GM21423 (cell line): ENCODE results near the gene EMP1.
"Not testable (repeated sequence)": the region's sequence is repeated elsewhere in the genome, so short reads cannot be mapped to it uniquely, and the experiment has no call there.

Source experiments
- ATAC-seq: cut with Tn5 transposase; IDR thresholded peaks from one replicate; pipeline ENCODE4 v1.9.1; 2021; ENCODE audit warnings: mild to moderate bottlenecking, moderate library complexity; ENCODE audit not compliant: unreplicated experiment

Gene EMP1

DNA sequence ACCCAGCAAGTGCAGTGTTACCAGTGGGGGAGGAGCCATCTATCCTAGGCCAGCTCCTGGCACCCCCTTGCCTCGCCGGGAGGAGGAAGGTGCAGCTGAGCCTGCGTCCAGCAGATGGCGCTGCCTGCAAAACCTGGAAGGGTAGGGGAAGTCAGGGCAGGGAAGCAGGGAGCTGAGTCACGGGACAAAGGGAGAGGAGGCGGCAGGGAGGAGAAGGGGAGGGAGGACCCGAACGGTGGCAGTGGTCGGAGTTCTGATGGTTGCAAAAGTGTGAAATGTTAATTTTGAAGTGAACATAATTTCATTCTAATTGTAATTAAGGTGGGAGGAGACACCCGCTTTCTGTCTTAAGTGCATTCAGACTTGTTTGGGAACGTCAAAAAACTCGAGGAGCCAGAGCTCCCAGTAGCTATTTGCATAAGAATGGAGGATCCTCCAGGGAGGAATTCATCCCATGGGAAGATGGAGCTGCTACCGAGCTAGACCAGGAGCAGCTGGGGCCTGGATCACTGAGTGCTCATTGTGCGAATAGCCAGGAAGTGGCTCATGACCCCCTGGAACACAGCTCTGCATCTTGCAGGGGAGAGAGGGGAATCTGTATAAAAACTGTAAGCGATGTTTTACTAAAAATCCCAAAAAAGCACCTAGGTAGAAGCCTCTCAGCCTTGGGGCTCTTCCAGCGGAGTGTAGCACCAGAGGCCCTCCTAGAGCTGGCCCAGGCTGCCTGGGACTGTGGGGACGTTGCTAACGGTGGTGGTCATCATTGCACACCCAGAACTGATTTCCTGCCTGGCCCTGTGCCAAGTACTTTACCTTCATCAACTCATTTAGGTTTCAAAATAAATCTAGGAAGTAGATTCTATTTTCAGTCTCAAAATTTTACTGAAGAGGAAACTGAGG is 59.5 kb downstream of the EMP1 start:
- ATAC-seq: peak; percentile 96

DNA sequence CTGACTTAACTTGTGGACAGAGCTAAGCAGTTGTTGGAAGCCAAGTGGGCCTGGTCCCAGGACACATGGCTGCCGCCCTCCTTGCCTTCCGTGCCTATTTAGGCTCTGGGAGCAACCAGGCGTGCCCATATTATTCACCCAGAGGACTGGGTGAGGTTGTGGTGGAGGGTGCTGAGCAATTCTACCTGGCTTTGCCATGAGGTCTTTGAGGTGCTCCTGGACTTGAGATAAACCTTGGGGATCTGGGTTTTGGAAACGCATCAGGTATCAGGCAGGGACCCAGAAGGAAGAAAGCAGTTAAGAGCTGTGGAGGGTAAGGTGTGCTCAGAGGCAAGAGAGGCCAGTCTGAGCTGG is 60.1 kb downstream of the EMP1 start:
- ATAC-seq: no peak

DNA sequence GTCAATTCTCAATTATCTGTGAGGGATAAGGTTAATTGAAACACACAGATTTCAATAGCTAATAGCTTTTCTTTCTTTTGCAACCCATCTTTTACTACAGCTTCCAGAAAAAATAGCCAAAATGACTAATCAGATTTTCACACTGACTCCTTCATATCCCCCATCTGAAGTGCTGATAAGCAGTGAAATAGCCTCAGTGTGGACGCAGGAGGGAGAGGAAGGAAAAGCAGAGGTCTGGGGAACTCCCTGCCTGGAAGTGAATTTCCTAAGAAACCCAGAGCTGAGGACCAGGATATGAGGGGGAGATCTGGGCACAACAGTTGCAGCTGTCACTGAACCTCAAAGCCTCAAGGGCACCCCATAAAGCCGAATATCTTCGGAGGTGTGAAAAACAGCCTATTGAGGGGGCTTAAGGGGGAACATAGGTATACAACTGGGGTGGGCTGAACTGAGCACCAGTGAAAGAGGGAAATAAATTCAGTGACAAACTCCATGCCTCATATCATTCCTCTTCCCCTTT is 60.9 kb downstream of the EMP1 start:
- no peak for ATAC-seq

DNA sequence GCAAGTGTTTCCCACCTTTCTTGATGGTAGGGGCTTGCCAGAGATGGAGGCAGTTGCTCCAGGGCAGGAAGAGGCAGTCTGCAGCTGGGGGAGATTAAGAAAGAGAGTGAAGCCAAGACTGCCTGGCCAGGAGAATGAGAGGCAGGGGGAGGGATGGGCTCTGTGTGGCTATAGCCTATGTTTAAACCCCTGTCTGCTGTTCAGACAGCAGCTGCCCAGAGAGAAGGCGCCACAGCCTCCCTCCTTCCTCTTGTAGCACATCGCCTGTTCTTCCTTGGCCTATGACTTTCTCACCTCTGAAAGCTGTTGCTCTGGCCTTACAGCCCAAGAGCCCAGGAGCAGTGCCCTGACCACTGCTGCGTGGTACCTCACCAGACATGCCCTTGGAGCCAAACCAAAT is 61.7 kb downstream of the EMP1 start:
- ATAC-seq: no peak

DNA sequence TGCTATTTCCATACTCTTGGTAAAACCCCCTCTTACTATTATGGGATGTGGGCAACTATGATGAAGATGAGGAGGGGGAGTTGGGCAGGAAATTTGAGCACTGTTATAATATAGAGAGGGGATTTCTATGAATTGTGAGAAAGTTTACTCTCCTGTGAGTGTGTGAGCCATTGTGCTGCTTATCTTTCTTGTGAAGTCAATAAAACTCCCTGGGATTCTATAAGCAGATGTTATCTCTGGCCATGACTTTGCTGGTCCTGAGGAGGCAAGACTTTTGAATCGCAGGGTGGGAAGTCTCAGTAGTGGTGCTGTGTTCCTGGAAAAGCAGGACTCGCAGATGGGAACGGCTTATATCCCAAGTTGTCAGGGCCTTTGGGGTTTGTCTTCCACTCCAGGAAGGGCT is 62.2 kb downstream of the EMP1 start:
- no peak for ATAC-seq

DNA sequence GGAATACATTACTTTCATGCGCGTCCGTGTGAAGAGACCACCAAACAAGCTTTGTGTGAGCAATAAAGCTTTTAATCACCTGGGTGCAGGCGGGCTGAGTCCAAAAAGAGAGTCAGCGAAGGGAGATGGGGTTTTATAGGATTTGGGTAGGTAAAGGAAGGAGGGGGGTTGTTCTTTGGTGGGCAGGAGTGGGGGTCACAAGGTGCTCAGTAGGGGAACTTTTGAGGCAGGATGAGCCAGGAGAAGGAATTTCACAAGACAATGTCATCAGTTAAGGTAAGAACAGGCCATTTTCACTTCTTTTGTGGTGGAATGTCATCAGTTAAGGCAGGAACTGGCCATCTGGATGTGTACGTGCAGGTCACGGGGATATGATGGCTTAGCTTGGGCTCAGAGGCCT is 63.1 kb downstream of the EMP1 start:
- not testable (repeated sequence) for ATAC-seq

DNA sequence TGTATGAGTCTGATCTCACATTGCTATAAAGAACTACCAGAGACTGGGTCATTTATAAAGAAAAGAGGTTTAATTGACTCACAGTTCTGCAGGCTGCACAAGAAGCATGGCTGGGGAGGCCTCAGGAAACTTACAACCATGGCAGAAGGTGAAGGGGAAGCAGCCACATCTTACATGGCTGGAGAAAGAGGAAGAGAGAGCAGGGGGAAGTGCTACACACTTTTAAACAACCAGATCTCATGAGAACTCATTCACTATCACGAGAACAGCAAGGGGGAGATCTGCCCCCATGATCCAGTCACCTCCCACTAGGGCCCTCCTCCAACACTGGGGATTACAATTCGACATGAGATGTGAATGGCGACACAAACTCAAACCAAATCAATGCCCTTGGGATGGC is 71.3 kb downstream of the EMP1 start:
- ATAC-seq: not testable (repeated sequence)

DNA sequence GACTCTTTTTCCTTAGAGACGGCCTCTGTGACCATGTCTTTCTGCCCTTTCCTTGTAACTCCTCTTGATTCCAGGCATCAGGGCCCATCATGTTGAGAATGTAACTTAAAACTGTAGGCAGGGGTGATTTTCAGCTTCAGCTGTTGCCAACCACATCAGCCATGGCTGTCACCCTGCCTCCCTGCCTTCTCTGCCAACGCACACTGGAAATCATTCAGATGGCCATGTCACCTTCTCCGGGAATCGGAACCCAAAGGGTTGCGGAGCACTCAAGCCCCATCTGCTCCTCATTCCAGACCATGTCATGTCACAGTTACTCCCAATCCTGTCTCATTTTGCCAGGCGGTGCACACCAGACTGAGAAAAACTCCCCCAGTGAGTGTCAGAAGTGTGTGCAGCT is 72.1 kb downstream of the EMP1 start:
- ATAC-seq: no peak
